HEK293 (cell line): ENCODE data around the gene CLIP3.
A peak's percentile ranks its signal among the peaks of the same experiment; 100 is the strongest.

Experiments
- CTCF ChIA-PET: fragments of 350-600 bp; formaldehyde crosslinking; extraction: SDS; loops from one replicate; lab custom pipeline; 2021; ENCODE audit warnings: antibody characterized with exemption; lab: Yijun Ruan, JAX
- POLR2A ChIA-PET: fragments of 300-600 bp; formaldehyde crosslinking; extraction: SDS; loops from one replicate; lab custom pipeline; 2020; ENCODE audit warnings: antibody characterized with exemption, inconsistent platforms; lab: Yijun Ruan, JAX
- H3K27ac ChIP-seq: fragments of 200-500 bp; sonication (Bioruptor generic); 2 replicates; pipeline ENCODE4 v1.5.1; 2014; ENCODE audit warnings: low read depth, low read length, control low read depth, inconsistent platforms; ENCODE audit errors: extremely low read depth
- H3K36me3 ChIP-seq, 2 experiments: fragments of 200-500 bp in 1 of 2; sonication (Bioruptor generic) in 1 of 2; 1 replicate in 1 of 2; 2 replicates in 1 of 2; pipeline ENCODE4 v1.5.1; 2014 to 2017; ENCODE audit warnings: inconsistent platforms in 2 of 2, low read length in 2 of 2; ENCODE audit not compliant: control insufficient read depth in 2 of 2, insufficient read depth in 1 of 2
- H3K4me1 ChIP-seq: fragments of 200-500 bp; sonication (Bioruptor generic); 2 replicates; pipeline ENCODE4 v1.5.1; 2014; ENCODE audit warnings: mild to moderate bottlenecking, low read length, inconsistent platforms; ENCODE audit not compliant: control insufficient read depth, insufficient read depth
- H3K4me3 ChIP-seq: 2 replicates; pipeline ENCODE4 v1.5.1; 2011; ENCODE audit warnings: low read depth, mild to moderate bottlenecking, control low read depth, low read length, moderate library complexity
- H3K9me3 ChIP-seq: fragments of 200-500 bp; sonication (Bioruptor generic); 2 replicates; pipeline ENCODE4 v1.5.1; 2014; ENCODE audit warnings: low read depth, low read length, inconsistent platforms; ENCODE audit not compliant: control insufficient read depth, insufficient read depth
- BCL11B ChIP-seq: fragments of 450-650 bp; formaldehyde crosslinking; IDR thresholded peaks from 2 replicates; pipeline ENCODE4 v1.5.1; 2016; ENCODE audit warnings: low read depth, missing biosample characterization, missing genetic modification characterization
- GFI1B ChIP-seq: fragments of 450-650 bp; formaldehyde crosslinking; IDR thresholded peaks from 2 replicates; pipeline ENCODE4 v1.5.1; 2016; ENCODE audit warnings: missing biosample characterization, missing genetic modification characterization
- GLIS2 ChIP-seq: fragments of 450-650 bp; formaldehyde crosslinking; IDR thresholded peaks from 2 replicates; pipeline ENCODE4 v1.5.1; 2016; ENCODE audit warnings: missing biosample characterization, missing genetic modification characterization
- HOXA7 ChIP-seq: sonication (generic); formaldehyde crosslinking; IDR thresholded peaks from 2 replicates; pipeline ENCODE4 v1.8.1; 2022; ENCODE audit warnings: missing genetic modification reagents, borderline replicate concordance
- INSM2 ChIP-seq: fragments of 450-650 bp; formaldehyde crosslinking; IDR thresholded peaks from 2 replicates; pipeline ENCODE4 v1.5.1; 2016; ENCODE audit warnings: missing biosample characterization, missing genetic modification characterization
- KLF10 ChIP-seq: fragments of 450-650 bp; IDR thresholded peaks from 2 replicates; pipeline ENCODE4 v1.5.1; 2018; ENCODE audit warnings: missing biosample characterization, mild to moderate bottlenecking, missing genetic modification characterization
- KLF7 ChIP-seq: fragments of 450-650 bp; formaldehyde crosslinking; IDR thresholded peaks from 2 replicates; pipeline ENCODE4 v1.5.1; 2016; ENCODE audit warnings: missing biosample characterization, missing genetic modification characterization, borderline replicate concordance
- KLF9 ChIP-seq: fragments of 450-650 bp; formaldehyde crosslinking; IDR thresholded peaks from 2 replicates; pipeline ENCODE4 v1.5.1; 2016; ENCODE audit warnings: missing biosample characterization, missing genetic modification characterization, low read depth
- MZF1 ChIP-seq: fragments of 450-650 bp; formaldehyde crosslinking; IDR thresholded peaks from 2 replicates; pipeline ENCODE4 v1.5.1; 2017; ENCODE audit warnings: missing biosample characterization, missing genetic modification characterization, borderline replicate concordance
- PRDM4 ChIP-seq: fragments of 450-650 bp; formaldehyde crosslinking; IDR thresholded peaks from 2 replicates; pipeline ENCODE4 v1.5.1; 2017; ENCODE audit warnings: missing biosample characterization, missing genetic modification characterization
- PRDM6 ChIP-seq: fragments of 450-650 bp; formaldehyde crosslinking; IDR thresholded peaks from 2 replicates; pipeline ENCODE4 v1.5.1; 2017; ENCODE audit warnings: missing biosample characterization, missing genetic modification characterization
- SP2 ChIP-seq: fragments of 450-650 bp; formaldehyde crosslinking; IDR thresholded peaks from 2 replicates; pipeline ENCODE4 v1.5.1; 2016; ENCODE audit warnings: missing biosample characterization, missing genetic modification characterization
- SP3 ChIP-seq: fragments of 450-650 bp; formaldehyde crosslinking; IDR thresholded peaks from 2 replicates; pipeline ENCODE4 v1.5.1; 2016; ENCODE audit warnings: missing biosample characterization, missing genetic modification characterization
- ZBTB1 ChIP-seq: fragments of 450-650 bp; formaldehyde crosslinking; IDR thresholded peaks from 2 replicates; pipeline ENCODE4 v1.5.1; 2016; ENCODE audit warnings: missing biosample characterization, missing genetic modification characterization
- ZBTB48 ChIP-seq: fragments of 450-650 bp; formaldehyde crosslinking; IDR thresholded peaks from 2 replicates; pipeline ENCODE4 v1.5.1; 2016; ENCODE audit warnings: missing biosample characterization, missing genetic modification characterization
- ZEB2 ChIP-seq: fragments of 450-650 bp; formaldehyde crosslinking; IDR thresholded peaks from 2 replicates; pipeline ENCODE4 v1.5.1; 2016; ENCODE audit warnings: missing biosample characterization, missing genetic modification characterization
- ZNF132 ChIP-seq: fragments of 450-650 bp; formaldehyde crosslinking; IDR thresholded peaks from 2 replicates; pipeline ENCODE4 v1.5.1; 2017; ENCODE audit warnings: missing biosample characterization, missing genetic modification characterization, borderline replicate concordance
- ZNF184 ChIP-seq: fragments of 450-650 bp; IDR thresholded peaks from 2 replicates; pipeline ENCODE4 v1.5.1; 2018; ENCODE audit warnings: missing biosample characterization, mild to moderate bottlenecking, missing genetic modification characterization
- ZNF211 ChIP-seq: fragments of 450-650 bp; formaldehyde crosslinking; IDR thresholded peaks from 2 replicates; pipeline ENCODE4 v1.5.1; 2016; ENCODE audit warnings: low read depth, missing biosample characterization, missing genetic modification characterization
- ZNF223 ChIP-seq: fragments of 450-650 bp; formaldehyde crosslinking; IDR thresholded peaks from 2 replicates; pipeline ENCODE4 v1.5.1; 2016; ENCODE audit warnings: missing biosample characterization, missing genetic modification characterization
- ZNF23 ChIP-seq: fragments of 450-650 bp; formaldehyde crosslinking; IDR thresholded peaks from 2 replicates; pipeline ENCODE4 v1.5.1; 2016; ENCODE audit warnings: missing biosample characterization, missing genetic modification characterization, borderline replicate concordance
- ZNF24 ChIP-seq: fragments of 450-650 bp; formaldehyde crosslinking; IDR thresholded peaks from 2 replicates; pipeline ENCODE4 v1.5.1; 2016; ENCODE audit warnings: missing biosample characterization, missing genetic modification characterization
- ZNF335 ChIP-seq: fragments of 450-650 bp; formaldehyde crosslinking; conservative IDR thresholded peaks from 2 replicates; pipeline ENCODE4 v1.5.1; 2016; ENCODE audit warnings: missing biosample characterization, missing genetic modification characterization
- ZNF529 ChIP-seq: fragments of 450-650 bp; formaldehyde crosslinking; IDR thresholded peaks from 2 replicates; pipeline ENCODE4 v1.5.1; 2017; ENCODE audit warnings: missing genetic modification characterization, missing biosample characterization; ENCODE audit not compliant: insufficient replicate concordance
- ZNF596 ChIP-seq: fragments of 450-650 bp; IDR thresholded peaks from 2 replicates; pipeline ENCODE4 v1.5.0; 2018; ENCODE audit warnings: missing biosample characterization, mild to moderate bottlenecking, missing genetic modification characterization, moderate library complexity
- ZNF658 ChIP-seq: fragments of 450-650 bp; formaldehyde crosslinking; IDR thresholded peaks from 2 replicates; pipeline ENCODE4; 2016; ENCODE audit warnings: missing biosample characterization, missing genetic modification characterization
- ZNF76 ChIP-seq: fragments of 450-650 bp; formaldehyde crosslinking; IDR thresholded peaks from 2 replicates; pipeline ENCODE4; 2016; ENCODE audit warnings: low read depth, missing biosample characterization, missing genetic modification characterization, borderline replicate concordance
- ZSCAN4 ChIP-seq: fragments of 450-650 bp; formaldehyde crosslinking; IDR thresholded peaks from 2 replicates; pipeline ENCODE4 v1.5.1; 2017; ENCODE audit warnings: missing biosample characterization, missing genetic modification characterization

The CLIP3 gene

GRCh38 chr19:36058481-36059179 is 26.0 kb upstream of the CLIP3 start (continued):
- no peak for TF ChIP-seq SP3 (tag by site-specific recombination)
- no peak for TF ChIP-seq ZNF211 (tag by site-specific recombination)
- no peak for TF ChIP-seq HOXA7
- TF ChIP-seq ZNF529 = no peak

GRCh38 chr19:36054733-36055686 is 22.3 kb upstream of the CLIP3 start, which contains the start of gene WDR62:
Gene WDR62 (plus strand): TSS chr19:36054897. CDS start chr19:36054972, 75 bp downstream.
- H3K4me3 ChIP-seq = peak within 1 kb of the TSS; percentile 58
- peaks cover 38% of the 10 kb centered on the region for H3K4me1 ChIP-seq
- H3K9me3 ChIP-seq = no peaks in the 10 kb centered on the region
- H3K27ac ChIP-seq = peak within 1 kb of the TSS; percentile 93
- peaks cover 28 to 54% of the 10 kb centered on the region in 2 experiments for H3K36me3 ChIP-seq
- CTCF ChIA-PET = interaction anchor here (0.6 to 2.3 kb wide), 17 partner anchors 12 to 632 kb away, joined by 3 to 8 read pairs (median 4); no protein-coding TSS in a partner anchor
- POLR2A ChIA-PET = interaction anchor here (0.5 to 4.3 kb wide), 35 partner anchors 11 to 550 kb away, joined by 3 to 46 read pairs (median 6); partner anchors contain the start of genes ALKBH6, COX6B1, LIN37 and POLR2I
- peak; percentile 94 for TF ChIP-seq GLIS2
- peak; percentile 62; the same call in 1 of the 2 replicates for TF ChIP-seq PRDM4 (tag by site-specific recombination)
- no peak; the same call in 1 of the 2 replicates for TF ChIP-seq ZNF184 (tag by site-specific recombination)
- TF ChIP-seq MZF1 (tag by site-specific recombination) = peak; percentile 34; the same call in 1 of the 2 replicates
- 0 out of 2 replicates have a peak, but pooled peaks have one; percentile 44 for TF ChIP-seq ZNF596
- no peak for TF ChIP-seq PRDM6 (tag by site-specific recombination)
- TF ChIP-seq ZNF335 (tag by site-specific recombination) = peak; percentile 92
- 0 out of 2 replicates have a peak, but pooled peaks have one; percentile 7 for TF ChIP-seq ZSCAN4
- peak; percentile 13; the same call in 1 of the 2 replicates for TF ChIP-seq KLF7 (tag by site-specific recombination)
- peak; percentile 80 for TF ChIP-seq BCL11B (tag by site-specific recombination)
- no peak for TF ChIP-seq ZNF223
- peak; percentile 73; the same call in 1 of the 2 replicates for TF ChIP-seq ZNF76
- peak; percentile 48 for TF ChIP-seq KLF10
- TF ChIP-seq ZEB2 (tag by site-specific recombination) = peak; percentile 73
- peak; percentile 86; the same call in 1 of the 2 replicates for TF ChIP-seq INSM2
- 0 out of 2 replicates have a peak, but pooled peaks have one; percentile 48 for TF ChIP-seq ZBTB1 (tag by site-specific recombination)
- no peak for TF ChIP-seq ZNF658 (tag by site-specific recombination)
- peak; percentile 98 for TF ChIP-seq KLF9
- no peak for TF ChIP-seq ZNF132
- peak; percentile 98 for TF ChIP-seq ZBTB48 (tag by site-specific recombination)
- peak; percentile 66 for TF ChIP-seq GFI1B (tag by site-specific recombination)
- no peak for TF ChIP-seq ZNF23 (tag by site-specific recombination)
- TF ChIP-seq ZNF24 (tag by site-specific recombination) = peak; percentile 56; the same call in 1 of the 2 replicates
- peak; percentile 84 for TF ChIP-seq SP2
